Measurements from ENCODE around the gene UBL7. TPM values are rescaled to one million over a fixed set of nuclear protein-coding genes. Genes with fewer than 3 reads are reported as not detected.

The UBL7 gene
- 10 to 100 TPM; 16.9 to 30.2 (median 20.4) TPM for total RNA-seq
- polyA plus RNA-seq: 10 to 100 TPM; 16.0 to 18.1 TPM

DNA sequence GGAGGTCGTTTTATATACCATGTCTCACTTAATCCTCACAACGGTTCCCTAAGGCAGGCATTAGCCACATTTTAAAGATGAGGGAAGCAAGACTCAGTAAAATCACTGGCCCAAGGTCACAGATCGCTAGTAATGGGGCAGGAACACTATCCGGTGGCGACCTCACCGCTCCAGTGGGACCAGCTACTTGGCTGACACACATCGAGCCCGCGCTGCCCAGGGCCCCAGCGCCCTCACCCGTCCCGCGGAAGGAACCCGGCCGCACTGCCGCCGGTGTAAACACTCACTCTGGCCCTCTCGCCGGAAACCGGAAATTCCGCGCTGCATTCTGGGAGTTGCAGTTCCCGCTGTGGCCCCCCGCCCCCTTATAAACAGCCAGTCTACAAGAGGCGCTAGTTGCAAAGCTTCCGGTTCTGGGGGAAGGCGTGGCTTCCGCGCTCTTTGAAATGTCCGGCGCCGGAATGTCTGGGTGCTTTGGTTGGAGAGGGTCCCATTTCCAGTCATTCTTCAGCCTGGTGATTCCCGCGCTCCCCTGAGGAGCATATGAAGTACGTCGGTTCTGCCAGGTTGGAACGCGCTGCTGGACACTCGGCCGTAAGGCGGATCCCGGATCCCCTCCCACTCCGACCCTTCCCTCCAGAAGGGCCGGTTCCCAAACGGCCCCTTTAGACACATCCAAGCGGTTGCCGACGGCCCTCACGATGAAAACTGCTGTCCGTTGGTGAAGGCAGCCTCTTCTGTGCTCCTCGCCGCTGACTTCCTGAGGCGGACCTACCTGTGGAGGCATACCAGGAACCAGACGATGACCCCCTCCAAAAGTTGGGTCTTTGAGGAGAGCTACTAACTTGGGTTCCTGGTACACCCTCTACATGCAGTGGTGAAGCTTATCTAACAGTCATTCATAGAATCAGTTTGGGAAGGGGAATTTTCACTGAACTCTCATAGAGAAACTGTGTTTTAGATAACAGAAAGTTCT is at the start of gene UBL7:
Gene UBL7, minus strand, starts transcription at position 290 of the 976 bp plus-strand sequence. CDS start 2,293 bp downstream, outside the sequence.
- ATAC-seq (peak; percentile 99 to 100 (median 100)), FAIRE-seq (no peak), DNase-seq (peak; percentile 94 to 98 (median 96))
- no peaks in the 10 kb centered on the region for H3K9me3 ChIP-seq
- no peaks in the 10 kb centered on the region for H3K36me3 ChIP-seq
- peak within 1 kb of the TSS; percentile 8 to 73 (median 42) for H3K27ac ChIP-seq
- no peaks in the 10 kb centered on the region for H3K27me3 ChIP-seq
- no peak for TF ChIP-seq CTCF (IDR thresholded peaks at IDR 0.05)
- H3K4me3 ChIP-seq: peak within 1 kb of the TSS; percentile 40 to 91 (median 60)
- peaks cover 0 to 15% (median 0%) of the 10 kb centered on the region in 3 donors for H3K4me1 ChIP-seq
- 0% methylated on average over 54 of the region's 54 CpGs for WGBS, 2 donors
- intact Hi-C loops (cut with DNase I): no loop called here

DNA sequence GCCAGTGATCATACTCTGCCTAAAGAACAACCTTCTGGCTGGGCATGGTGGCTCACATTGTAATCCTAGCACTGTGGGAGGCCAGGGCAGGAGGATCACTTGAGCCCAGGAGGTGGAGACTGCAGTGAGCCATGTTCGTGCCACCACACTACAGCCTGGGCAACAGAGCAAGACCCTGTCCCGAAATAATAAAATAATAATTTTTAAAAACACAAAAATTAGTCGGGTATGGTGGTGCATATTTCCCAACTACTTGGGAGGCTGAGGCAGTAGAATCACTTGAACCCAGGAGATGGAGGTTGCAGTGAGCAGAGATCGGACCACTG is 45.5 kb upstream of the UBL7 start:
- TF ChIP-seq CTCF (IDR thresholded peaks at IDR 0.05): no peak
- no peaks in the 10 kb centered on the region for H3K27me3 ChIP-seq
- no peak overlapping the region for H3K4me3 ChIP-seq
- no peaks in the 10 kb centered on the region for H3K4me1 ChIP-seq
- no peak for ATAC-seq
- WGBS, 2 donors: 88 to 96% methylated on average over 4 of the region's 4 CpGs
- no peaks in the 10 kb centered on the region for H3K9me3 ChIP-seq
- DNase-seq: no peak
- no peak overlapping the region for H3K27ac ChIP-seq
- intact Hi-C loops (cut with DNase I): no loop called here
- no peak for FAIRE-seq
- no peaks in the 10 kb centered on the region for H3K36me3 ChIP-seq

DNA sequence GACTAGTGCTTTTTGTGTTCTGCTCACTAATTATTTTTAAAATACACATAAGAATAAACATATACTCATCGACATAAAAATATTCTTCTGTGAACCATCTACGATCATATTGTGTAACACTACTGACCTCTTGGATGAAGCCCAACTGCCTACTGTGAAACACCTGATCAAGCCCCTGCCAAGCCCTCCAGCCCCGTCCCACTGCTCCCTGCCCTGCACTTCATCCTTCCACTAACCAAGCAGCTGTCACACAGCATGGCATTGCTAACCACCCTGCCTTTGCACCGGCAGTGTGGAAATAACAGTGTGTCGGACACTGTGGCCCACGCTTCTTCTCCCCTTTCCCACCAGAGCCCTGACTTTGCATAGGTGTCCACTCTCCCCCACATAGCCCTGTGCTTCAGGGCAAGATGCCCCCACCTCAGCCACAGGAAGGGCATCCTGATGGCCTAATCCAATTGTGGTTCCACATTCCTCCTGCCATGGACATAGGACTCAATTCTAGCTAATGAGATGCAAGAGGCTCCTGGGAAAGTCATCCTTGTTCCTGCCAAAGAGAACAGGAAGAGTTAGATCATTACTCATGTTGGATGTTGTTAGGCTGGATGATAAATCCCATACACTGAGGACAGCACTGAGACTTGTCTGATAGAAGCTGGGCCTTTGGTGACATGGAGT is 45.0 kb upstream of the UBL7 start:
- no peaks in the 10 kb centered on the region for H3K36me3 ChIP-seq
- no peaks in the 10 kb centered on the region for H3K9me3 ChIP-seq
- WGBS, 2 donors: 87% methylated on average over 6 of the region's 6 CpGs
- no peaks in the 10 kb centered on the region for H3K4me1 ChIP-seq
- no peaks in the 10 kb centered on the region for H3K27me3 ChIP-seq
- FAIRE-seq (no peak), ATAC-seq (no peak), DNase-seq (no peak)
- intact Hi-C loops (cut with DNase I): no loop called here
- no peak for TF ChIP-seq CTCF (IDR thresholded peaks at IDR 0.05)
- H3K4me3 ChIP-seq: no peak overlapping the region
- no peak overlapping the region for H3K27ac ChIP-seq

DNA sequence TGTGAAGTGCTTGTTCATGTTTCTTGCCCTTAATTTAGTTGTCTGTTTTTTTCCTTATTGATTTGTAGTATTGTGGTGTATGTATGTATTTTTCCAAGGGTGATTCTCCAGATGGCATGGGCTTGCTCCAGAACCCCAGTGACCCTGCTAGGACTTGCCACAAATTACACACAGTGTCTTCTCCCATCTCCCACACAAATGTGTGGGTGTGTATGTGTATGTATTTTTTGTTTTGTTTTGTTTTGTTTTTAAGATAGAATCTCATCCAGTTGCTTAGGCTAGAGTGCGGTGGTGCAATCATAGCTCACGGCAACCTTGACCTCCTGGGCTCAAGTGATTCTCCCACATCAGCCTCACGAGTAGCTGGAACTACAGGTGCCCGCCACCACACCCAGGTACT is 43.9 kb upstream of the UBL7 start:
- no peak for TF ChIP-seq CTCF (IDR thresholded peaks at IDR 0.05)
- H3K4me3 ChIP-seq: no peak overlapping the region
- no peaks in the 10 kb centered on the region for H3K9me3 ChIP-seq
- H3K4me1 ChIP-seq: no peaks in the 10 kb centered on the region
- FAIRE-seq (no peak), ATAC-seq (no peak), DNase-seq (no peak)
- WGBS, 2 donors: 93 to 95% methylated on average over 4 of the region's 4 CpGs
- intact Hi-C loops (cut with DNase I): no loop called here
- H3K27ac ChIP-seq: no peak overlapping the region
- H3K27me3 ChIP-seq: no peaks in the 10 kb centered on the region
- H3K36me3 ChIP-seq: no peaks in the 10 kb centered on the region
